Ishikawa (cell line): ENCODE results near the gene RARA.

ENCODE experiments used
- CEBPB ChIP-seq: IDR thresholded peaks from 2 replicates; pipeline ENCODE4 v1.6.1; 2012
- CREB1 ChIP-seq: IDR thresholded peaks from 2 replicates; pipeline ENCODE4 v1.6.1; 2012; ENCODE audit warnings: low read depth
- EGR1 ChIP-seq: IDR thresholded peaks from 2 replicates; pipeline ENCODE4 v1.6.1; 2012
- EP300 ChIP-seq: IDR thresholded peaks from 2 replicates; pipeline ENCODE4 v1.6.1; 2012; ENCODE audit warnings: borderline replicate concordance
- FOXM1 ChIP-seq: IDR thresholded peaks from 2 replicates; pipeline ENCODE4 v1.6.1; 2012; ENCODE audit warnings: low read depth, borderline replicate concordance
- NFIC ChIP-seq: IDR thresholded peaks from 2 replicates; pipeline ENCODE4 v1.6.1; 2012
- RAD21 ChIP-seq: IDR thresholded peaks from 2 replicates; pipeline ENCODE4 v1.6.1; 2012; ENCODE audit warnings: low read depth
- TAF1 ChIP-seq: IDR thresholded peaks from 2 replicates; pipeline ENCODE4 v1.6.1; 2012; ENCODE audit warnings: low read depth, mild to moderate bottlenecking
- TCF12 ChIP-seq: IDR thresholded peaks from 2 replicates; pipeline ENCODE4 v1.6.1; 2012; ENCODE audit warnings: low read depth
- TEAD4 ChIP-seq: IDR thresholded peaks from 2 replicates; pipeline ENCODE4 v1.6.1; 2012
- YY1 ChIP-seq: IDR thresholded peaks from 2 replicates; pipeline ENCODE4 v1.6.1; 2012; ENCODE audit warnings: low read depth
- ZBTB7A ChIP-seq: IDR thresholded peaks from 2 replicates; pipeline ENCODE4 v1.6.1; 2012; ENCODE audit warnings: low read depth
- TF ChIP-seq, protein P1 (sequence below): IDR thresholded peaks from 2 replicates; pipeline ENCODE4 v1.6.1; 2012; ENCODE audit warnings: low read depth, mild to moderate bottlenecking
- TF ChIP-seq, protein P2 (sequence below): IDR thresholded peaks from 2 replicates; pipeline ENCODE4 v1.6.1; 2012
- TF ChIP-seq, protein P3 (sequence below): IDR thresholded peaks from 2 replicates; pipeline ENCODE4 v1.6.1; 2012

The RARA gene

DNA sequence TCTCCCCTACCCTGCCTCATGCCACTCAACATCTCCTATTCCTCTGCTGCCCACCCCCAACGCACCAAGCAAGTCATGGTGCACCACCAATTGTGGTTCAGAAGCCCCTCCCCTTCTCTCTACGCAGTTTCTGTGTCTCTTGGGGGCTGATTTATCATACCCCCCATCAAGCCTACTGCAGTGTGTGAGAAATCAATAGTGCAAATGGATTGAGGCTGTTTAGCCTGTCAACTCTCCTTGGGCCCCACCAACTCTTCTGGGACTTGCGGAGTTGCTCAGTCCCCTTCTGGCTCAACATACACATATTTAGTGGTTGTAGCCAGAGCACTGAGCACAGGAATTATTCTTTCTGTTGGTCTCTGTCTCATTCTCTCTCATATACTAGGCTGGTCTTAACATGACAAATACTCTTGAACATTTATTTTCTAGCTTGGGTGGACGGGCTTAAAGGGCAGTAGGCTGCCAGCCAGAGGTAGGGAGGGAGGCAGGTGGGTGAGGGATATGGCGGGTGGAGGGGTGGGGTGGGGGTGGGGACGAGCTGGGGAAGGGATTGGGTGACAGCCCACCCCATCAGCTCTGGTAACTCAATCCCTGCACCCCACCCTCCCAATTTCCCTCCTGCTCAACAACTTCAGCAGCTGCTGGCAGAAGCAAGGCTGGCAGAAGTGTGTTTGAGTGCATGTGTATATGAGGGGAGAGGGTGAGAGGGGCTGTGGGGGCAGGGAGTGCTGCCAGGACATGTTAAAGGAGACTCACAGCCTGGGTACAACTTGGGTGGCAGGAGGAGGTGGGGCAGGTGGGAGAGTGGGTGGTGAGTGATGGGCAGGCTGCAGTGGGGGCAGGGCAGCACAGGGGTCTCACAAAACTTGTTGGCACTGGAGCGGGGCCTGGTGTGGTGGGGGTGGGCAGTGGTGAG is 4.9 kb downstream of the RARA start:
- TF ChIP-seq, protein P1, sequence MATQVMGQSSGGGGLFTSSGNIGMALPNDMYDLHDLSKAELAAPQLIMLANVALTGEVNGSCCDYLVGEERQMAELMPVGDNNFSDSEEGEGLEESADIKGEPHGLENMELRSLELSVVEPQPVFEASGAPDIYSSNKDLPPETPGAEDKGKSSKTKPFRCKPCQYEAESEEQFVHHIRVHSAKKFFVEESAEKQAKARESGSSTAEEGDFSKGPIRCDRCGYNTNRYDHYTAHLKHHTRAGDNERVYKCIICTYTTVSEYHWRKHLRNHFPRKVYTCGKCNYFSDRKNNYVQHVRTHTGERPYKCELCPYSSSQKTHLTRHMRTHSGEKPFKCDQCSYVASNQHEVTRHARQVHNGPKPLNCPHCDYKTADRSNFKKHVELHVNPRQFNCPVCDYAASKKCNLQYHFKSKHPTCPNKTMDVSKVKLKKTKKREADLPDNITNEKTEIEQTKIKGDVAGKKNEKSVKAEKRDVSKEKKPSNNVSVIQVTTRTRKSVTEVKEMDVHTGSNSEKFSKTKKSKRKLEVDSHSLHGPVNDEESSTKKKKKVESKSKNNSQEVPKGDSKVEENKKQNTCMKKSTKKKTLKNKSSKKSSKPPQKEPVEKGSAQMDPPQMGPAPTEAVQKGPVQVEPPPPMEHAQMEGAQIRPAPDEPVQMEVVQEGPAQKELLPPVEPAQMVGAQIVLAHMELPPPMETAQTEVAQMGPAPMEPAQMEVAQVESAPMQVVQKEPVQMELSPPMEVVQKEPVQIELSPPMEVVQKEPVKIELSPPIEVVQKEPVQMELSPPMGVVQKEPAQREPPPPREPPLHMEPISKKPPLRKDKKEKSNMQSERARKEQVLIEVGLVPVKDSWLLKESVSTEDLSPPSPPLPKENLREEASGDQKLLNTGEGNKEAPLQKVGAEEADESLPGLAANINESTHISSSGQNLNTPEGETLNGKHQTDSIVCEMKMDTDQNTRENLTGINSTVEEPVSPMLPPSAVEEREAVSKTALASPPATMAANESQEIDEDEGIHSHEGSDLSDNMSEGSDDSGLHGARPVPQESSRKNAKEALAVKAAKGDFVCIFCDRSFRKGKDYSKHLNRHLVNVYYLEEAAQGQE = no peak
- TF ChIP-seq CREB1 = no peak
- TF ChIP-seq TAF1 = no peak
- TF ChIP-seq TCF12 = no peak
- no peak for TF ChIP-seq CEBPB
- no peak for TF ChIP-seq ZBTB7A
- no peak for TF ChIP-seq EGR1
- no peak for TF ChIP-seq TEAD4
- no peak for TF ChIP-seq NFIC
- TF ChIP-seq FOXM1 = no peak
- no peak for TF ChIP-seq RAD21
- TF ChIP-seq, protein P2, sequence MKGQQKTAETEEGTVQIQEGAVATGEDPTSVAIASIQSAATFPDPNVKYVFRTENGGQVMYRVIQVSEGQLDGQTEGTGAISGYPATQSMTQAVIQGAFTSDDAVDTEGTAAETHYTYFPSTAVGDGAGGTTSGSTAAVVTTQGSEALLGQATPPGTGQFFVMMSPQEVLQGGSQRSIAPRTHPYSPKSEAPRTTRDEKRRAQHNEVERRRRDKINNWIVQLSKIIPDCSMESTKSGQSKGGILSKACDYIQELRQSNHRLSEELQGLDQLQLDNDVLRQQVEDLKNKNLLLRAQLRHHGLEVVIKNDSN = no peak
- TF ChIP-seq YY1 = no peak
- TF ChIP-seq, protein P3, sequence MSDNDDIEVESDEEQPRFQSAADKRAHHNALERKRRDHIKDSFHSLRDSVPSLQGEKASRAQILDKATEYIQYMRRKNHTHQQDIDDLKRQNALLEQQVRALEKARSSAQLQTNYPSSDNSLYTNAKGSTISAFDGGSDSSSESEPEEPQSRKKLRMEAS = no peak; the same call in 1 of the 2 replicates
- TF ChIP-seq EP300 = no peak

DNA sequence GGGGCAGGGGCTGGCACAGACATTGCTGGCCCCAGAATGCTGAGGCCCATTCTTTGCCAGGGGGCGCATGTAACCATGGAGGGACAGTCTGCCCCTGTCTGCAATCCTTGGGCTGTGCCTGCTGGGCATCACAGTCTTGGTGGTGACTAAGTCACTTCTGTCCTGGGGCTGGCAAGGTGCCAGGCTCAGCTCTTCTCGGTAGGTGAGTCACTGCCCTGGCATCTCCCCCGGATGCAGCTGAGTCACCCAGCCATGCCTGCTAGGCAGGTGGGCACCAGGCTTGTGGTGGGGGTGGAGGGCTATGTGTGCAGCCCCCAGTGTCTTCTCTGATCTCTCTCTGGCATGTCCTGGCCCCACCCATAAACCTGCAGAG is 5.6 kb downstream of the RARA start:
- TF ChIP-seq FOXM1 (peak; percentile 66; the same call in 1 of the 2 replicates), TAF1 (0 out of 2 replicates have a peak, but pooled peaks have one; percentile 38), RAD21 (peak; percentile 21; the same call in 1 of the 2 replicates), YY1 (peak; percentile 52; the same call in 1 of the 2 replicates), ZBTB7A (peak; percentile 99), TEAD4 (peak; percentile 99), CREB1 (no peak), NFIC (peak; percentile 99), EP300 (peak; percentile 96), EGR1 (peak; percentile 42; the same call in 1 of the 2 replicates), CEBPB (peak; percentile 58; the same call in 1 of the 2 replicates), TCF12 (peak; percentile 97)
- TF ChIP-seq, protein P2 = 0 out of 2 replicates have a peak, but pooled peaks have one; percentile 18
- TF ChIP-seq, protein P3 = peak; percentile 84
- TF ChIP-seq, protein P1 = no peak

DNA sequence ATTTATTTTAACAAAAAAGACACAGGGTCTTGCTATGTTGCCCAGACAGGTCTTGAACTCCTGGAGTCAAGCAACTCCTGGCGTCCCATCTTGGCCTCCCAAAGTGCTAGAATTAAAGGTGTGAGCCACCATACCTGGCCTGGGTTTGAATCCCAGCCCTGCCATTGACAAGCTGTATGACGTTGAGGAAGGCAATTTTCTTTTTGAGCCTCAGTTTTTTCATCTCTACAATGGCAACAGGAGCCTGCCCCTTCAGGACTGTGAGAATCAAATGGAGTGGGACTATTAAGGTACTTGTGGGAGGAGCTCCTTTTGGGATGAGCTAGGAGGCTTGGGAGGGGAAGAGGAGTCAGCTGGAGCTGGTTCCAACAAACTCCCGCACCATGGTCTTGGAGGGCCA is 6.2 kb downstream of the RARA start:
- no peak for TF ChIP-seq CREB1
- TF ChIP-seq CEBPB = no peak
- TF ChIP-seq ZBTB7A = no peak
- no peak for TF ChIP-seq TAF1
- TF ChIP-seq, protein P1 = no peak
- TF ChIP-seq EP300 = no peak
- no peak for TF ChIP-seq TEAD4
- TF ChIP-seq RAD21 = no peak
- no peak for TF ChIP-seq TCF12
- TF ChIP-seq NFIC = no peak
- TF ChIP-seq, protein P3 = no peak
- TF ChIP-seq, protein P2 = no peak
- no peak for TF ChIP-seq FOXM1
